Gastroesophageal sphincter (tissue), 3 donors: ENCODE data around the gene ZNF212.

Experiments used
- CTCF ChIP-seq, 4 experiments: fragments of 200-600 bp in 2 of 4; fragments of 450-650 bp in 2 of 4; sonication (generic) in 1 of 4; IDR thresholded peaks; one replicate each; pipeline ENCODE4 v1.5.1; 2017 to 2019; ENCODE audit warnings: antibody characterized with exemption in 4 of 4, mild to moderate bottlenecking in 2 of 4, moderate library complexity in 2 of 4
- EP300 ChIP-seq: sonication (generic); formaldehyde crosslinking; IDR thresholded peaks from one replicate; pipeline ENCODE4 v1.6.1; 2017; ENCODE audit warnings: antibody characterized with exemption, mild to moderate bottlenecking
- POLR2A ChIP-seq, 2 donors: fragments of 450-650 bp; IDR thresholded peaks; one replicate each; pipeline ENCODE4 v1.6.1; 2017; ENCODE audit warnings: antibody characterized with exemption in 2 of 2, mild to moderate bottlenecking in 2 of 2, moderate library complexity in 1 of 2
- POLR2AphosphoS5 ChIP-seq: sonication (generic); formaldehyde crosslinking; IDR thresholded peaks from one replicate; pipeline ENCODE4 v1.6.1; 2017; ENCODE audit warnings: antibody characterized with exemption

- no peak for TF ChIP-seq CTCF (IDR thresholded peaks at IDR 0.05)
- no peak for TF ChIP-seq EP300
- TF ChIP-seq POLR2AphosphoS5 = no peak
- no peak for TF ChIP-seq POLR2A (IDR thresholded peaks at IDR 0.05)
These were observed 17.7 kb downstream of the ZNF212 start for GRCh38 chr7:149257146-149257545.
